Fibroblast of lung (primary cell): ENCODE data around the gene SAP130.

Experiments
- EZH2 ChIP-seq: IDR thresholded peaks from 2 replicates; pipeline ENCODE4 v1.5.1; 2012; ENCODE audit warnings: low read length, control low read depth, mild to moderate bottlenecking; ENCODE audit errors: missing control alignments
- TF ChIP-seq, protein P1 (sequence below), 2 donors: IDR thresholded peaks in 1 of 2; conservative IDR thresholded peaks in 1 of 2; 1 replicate in 1 of 2; 2 replicates in 1 of 2; pipeline ENCODE4 v1.5.1; 2011 to 2012; ENCODE audit warnings: low read length in 2 of 2, control low read depth in 1 of 2, inconsistent platforms in 1 of 2, low read depth in 1 of 2, mild to moderate bottlenecking in 1 of 2

DNA sequence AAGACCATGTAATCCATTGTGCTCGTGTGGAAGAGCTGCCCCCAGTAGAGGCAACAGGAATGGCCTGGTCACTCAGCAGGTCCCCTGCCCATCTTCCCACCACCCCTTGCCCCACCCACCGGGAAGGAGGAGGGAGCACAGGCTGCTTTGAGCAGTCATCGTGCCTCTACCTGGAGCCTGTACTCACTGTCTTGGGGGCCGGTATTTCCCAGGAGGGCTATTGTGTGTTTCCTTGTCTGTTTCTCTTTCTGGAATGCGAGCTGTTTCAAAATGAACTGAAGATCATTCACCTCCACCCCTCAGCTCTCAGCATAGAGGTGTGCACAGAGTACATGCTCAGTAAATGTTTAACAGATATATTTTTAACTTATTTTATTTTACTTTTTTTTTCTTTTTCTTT, 134.4 kb downstream of the SAP130 start:
- TF ChIP-seq EZH2: no peak
- TF ChIP-seq, protein P1, sequence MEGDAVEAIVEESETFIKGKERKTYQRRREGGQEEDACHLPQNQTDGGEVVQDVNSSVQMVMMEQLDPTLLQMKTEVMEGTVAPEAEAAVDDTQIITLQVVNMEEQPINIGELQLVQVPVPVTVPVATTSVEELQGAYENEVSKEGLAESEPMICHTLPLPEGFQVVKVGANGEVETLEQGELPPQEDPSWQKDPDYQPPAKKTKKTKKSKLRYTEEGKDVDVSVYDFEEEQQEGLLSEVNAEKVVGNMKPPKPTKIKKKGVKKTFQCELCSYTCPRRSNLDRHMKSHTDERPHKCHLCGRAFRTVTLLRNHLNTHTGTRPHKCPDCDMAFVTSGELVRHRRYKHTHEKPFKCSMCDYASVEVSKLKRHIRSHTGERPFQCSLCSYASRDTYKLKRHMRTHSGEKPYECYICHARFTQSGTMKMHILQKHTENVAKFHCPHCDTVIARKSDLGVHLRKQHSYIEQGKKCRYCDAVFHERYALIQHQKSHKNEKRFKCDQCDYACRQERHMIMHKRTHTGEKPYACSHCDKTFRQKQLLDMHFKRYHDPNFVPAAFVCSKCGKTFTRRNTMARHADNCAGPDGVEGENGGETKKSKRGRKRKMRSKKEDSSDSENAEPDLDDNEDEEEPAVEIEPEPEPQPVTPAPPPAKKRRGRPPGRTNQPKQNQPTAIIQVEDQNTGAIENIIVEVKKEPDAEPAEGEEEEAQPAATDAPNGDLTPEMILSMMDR (conservative IDR thresholded peaks at IDR 0.05 in 1 of 2, IDR thresholded peaks at IDR 0.05 in 1 of 2; ENCODE audit: low read depth in 1 of 2, low read length in 2 of 2): no peak
